SK-N-SH (cell line): Measurements from ENCODE around the gene OSBPL9. TPM values are rescaled to one million over a fixed set of nuclear protein-coding genes. Genes with fewer than 3 reads are reported as not detected.

ENCODE experiments used
- CTCF ChIA-PET: fragments of 300-600, 350-600 bp; formaldehyde crosslinking; extraction: SDS; loops from one replicate; lab custom pipeline; 2021; lab: Yijun Ruan, JAX
- POLR2A ChIA-PET: fragments of 350-600 bp; sonication (Branson Sonifier 250); formaldehyde crosslinking; extraction: SDS; loops from one replicate; lab custom pipeline; 2020; ENCODE audit warnings: antibody characterized with exemption, inconsistent platforms; lab: Yijun Ruan, JAX
- DNase-seq: peaks from one replicate; pipeline ENCODE4 v3.0.0; 2012
- H2AFZ ChIP-seq: fragments of 200-600 bp; sonication (generic); 2 replicates; pipeline ENCODE4 v1.8.1; 2016; ENCODE audit warnings: antibody characterized with exemption, mild to moderate bottlenecking, low read depth
- H3F3A ChIP-seq: fragments of 200-600 bp; sonication (generic); replicated peaks from 2 replicates; pipeline ENCODE3; 2016; ENCODE audit warnings: antibody characterized with exemption, mild to moderate bottlenecking; ENCODE audit not compliant: insufficient read depth
- H3K27ac ChIP-seq, 2 experiments: fragments of 200-500 bp in 1 of 2; fragments of 200-600 bp in 1 of 2; sonication (Bioruptor generic) in 1 of 2; sonication (generic), shearing (Covaris generic) in 1 of 2; 2 replicates each; pipeline versions ENCODE4 v1.5.1 to v1.6.1; 2014 to 2016; ENCODE audit warnings: low read depth in 2 of 2, inconsistent platforms in 1 of 2, low read length in 1 of 2, mild to moderate bottlenecking in 1 of 2, mixed read lengths in 1 of 2
- H3K27me3 ChIP-seq: fragments of 200-600 bp; sonication (generic), shearing (Covaris generic); 2 replicates; pipeline ENCODE4 v1.6.1; 2016; ENCODE audit warnings: mixed run types; ENCODE audit not compliant: insufficient read depth
- H3K36me3 ChIP-seq, 2 experiments: fragments of 200-500 bp in 1 of 2; fragments of 200-600 bp in 1 of 2; sonication (Bioruptor generic) in 1 of 2; sonication (generic) in 1 of 2; replicated peaks in 1 of 2; 2 replicates each; pipeline versions ENCODE3 to v1.5.1; 2014 to 2016; ENCODE audit warnings: low read length in 1 of 2, mild to moderate bottlenecking in 1 of 2; ENCODE audit not compliant: insufficient read depth in 2 of 2, control insufficient read depth in 1 of 2
- H3K4me1 ChIP-seq, 2 experiments: fragments of 200-500 bp in 1 of 2; fragments of 200-600 bp in 1 of 2; sonication (Bioruptor generic) in 1 of 2; sonication (generic), shearing (Covaris generic) in 1 of 2; 2 replicates each; pipeline versions ENCODE4 v1.5.1 to v1.6.1; 2014 to 2016; ENCODE audit warnings: low read depth in 1 of 2, low read length in 1 of 2, mixed run types in 1 of 2; ENCODE audit not compliant: insufficient read depth in 2 of 2, control insufficient read depth in 1 of 2
- H3K4me2 ChIP-seq: fragments of 200-600 bp; sonication (generic), shearing (Covaris generic); 2 replicates; pipeline ENCODE4 v1.6.1; 2017; ENCODE audit warnings: mixed run types
- H3K4me3 ChIP-seq, 2 experiments: fragments of 200-500 bp in 1 of 2; fragments of 200-600 bp in 1 of 2; sonication (Bioruptor generic) in 1 of 2; sonication (generic), shearing (Covaris generic) in 1 of 2; 2 replicates each; pipeline versions ENCODE4 v1.5.1 to v1.8.1; 2014 to 2016; ENCODE audit warnings: low read depth in 2 of 2, inconsistent platforms in 1 of 2, low read length in 1 of 2, mild to moderate bottlenecking in 1 of 2, mixed read lengths in 1 of 2, moderate library complexity in 1 of 2
- H3K79me2 ChIP-seq: fragments of 200-600 bp; sonication (generic); 2 replicates; pipeline ENCODE4 v1.8.1; 2017; ENCODE audit warnings: mild to moderate bottlenecking; ENCODE audit not compliant: insufficient read depth
- H3K9ac ChIP-seq: fragments of 200-600 bp; sonication (generic); 2 replicates; pipeline ENCODE4 v1.6.1; 2017; ENCODE audit warnings: mixed run types
- H3K9me2 ChIP-seq: fragments of 200-600 bp; sonication (generic); 2 replicates; pipeline ENCODE4 v1.6.1; 2017; ENCODE audit warnings: mixed run types
- H3K9me3 ChIP-seq: fragments of 200-600 bp; sonication (generic); 2 replicates; pipeline ENCODE4 v1.6.1; 2017; ENCODE audit warnings: mixed run types, mild to moderate bottlenecking, moderate library complexity
- H4K20me1 ChIP-seq: fragments of 200-600 bp; sonication (generic); 2 replicates; pipeline ENCODE4 v1.6.1; 2017; ENCODE audit warnings: mild to moderate bottlenecking, mixed run types; ENCODE audit not compliant: insufficient read depth
- CTCF ChIP-seq: fragments of 200-600 bp; sonication (generic); IDR thresholded peaks from 2 replicates; pipeline ENCODE4 v1.6.1; 2017; ENCODE audit warnings: antibody characterized with exemption, mild to moderate bottlenecking, moderate library complexity
- ELF1 ChIP-seq: IDR thresholded peaks from 2 replicates; pipeline ENCODE4 v1.4.0; 2012
- FOXJ3 ChIP-seq: sonication (generic); formaldehyde crosslinking; IDR thresholded peaks from 2 replicates; pipeline ENCODE4 v1.5.1; 2020; ENCODE audit warnings: mild to moderate bottlenecking, missing genetic modification reagents
- GATA2 ChIP-seq: sonication (generic); formaldehyde crosslinking; IDR thresholded peaks from 2 replicates; pipeline ENCODE4 v1.5.0; 2020; ENCODE audit warnings: mild to moderate bottlenecking, missing genetic modification reagents
- IRF3 ChIP-seq: fragments of 150-350 bp; IDR thresholded peaks from 2 replicates; pipeline ENCODE4 v1.6.1; 2016; ENCODE audit warnings: mild to moderate bottlenecking, low read depth, low read length
- JUND ChIP-seq: IDR thresholded peaks from 2 replicates; pipeline ENCODE4 v1.4.0; 2012
- NRF1 ChIP-seq: IDR thresholded peaks from 2 replicates; pipeline ENCODE4 v1.6.1; 2012; ENCODE audit warnings: low read depth, mild to moderate bottlenecking, low read length
- PBX3 ChIP-seq: IDR thresholded peaks from 2 replicates; pipeline ENCODE4; 2012
- POLR2AphosphoS5 ChIP-seq: IDR thresholded peaks from 2 replicates; pipeline ENCODE4 v1.6.1; 2012; ENCODE audit warnings: low read depth, low read length
- RCOR1 ChIP-seq: fragments of 150-350 bp; IDR thresholded peaks from 2 replicates; pipeline ENCODE4 v1.6.1; 2017; ENCODE audit warnings: antibody characterized with exemption, low read length
- RFX5 ChIP-seq: IDR thresholded peaks from 2 replicates; pipeline ENCODE4 v1.6.1; 2012; ENCODE audit warnings: mild to moderate bottlenecking, improper control_type of control experiment, low read length
- SIN3A ChIP-seq: IDR thresholded peaks from 2 replicates; pipeline ENCODE4 v1.6.1; 2012; ENCODE audit warnings: low read depth, mild to moderate bottlenecking, low read length, moderate library complexity, borderline replicate concordance
- SMC3 ChIP-seq: IDR thresholded peaks from 2 replicates; pipeline ENCODE4 v1.6.1; 2012; ENCODE audit warnings: low read depth, low read length, improper control_type of control experiment
- TCF12 ChIP-seq: IDR thresholded peaks from 2 replicates; pipeline ENCODE4 v1.4.0; 2012
- TEAD4 ChIP-seq: IDR thresholded peaks from 2 replicates; pipeline ENCODE4 v1.4.0; 2012; ENCODE audit warnings: mild to moderate bottlenecking, borderline replicate concordance; ENCODE audit not compliant: insufficient read depth
- USF1 ChIP-seq: IDR thresholded peaks from 2 replicates; pipeline ENCODE4 v1.4.0; 2012; ENCODE audit warnings: low read depth, borderline replicate concordance
- USF2 ChIP-seq: fragments of 150-350 bp; IDR thresholded peaks from 2 replicates; pipeline ENCODE4 v1.6.1; 2017; ENCODE audit warnings: antibody characterized with exemption, low read length, low read depth, borderline replicate concordance
- ZBTB33 ChIP-seq: IDR thresholded peaks from 2 replicates; pipeline ENCODE4 v1.4.0; 2012; ENCODE audit warnings: low read depth, borderline replicate concordance
- whole genome bisulfite sequencing: methylation state at CpG from one replicate; pipeline ENCODE4 v1.1.6; 2017; ENCODE audit warnings: low lambda C conversion rate; 5-methylcytosine and 5-hydroxymethylcytosine counted together
- polyA plus RNA-seq, 3 experiments: library from polyadenylated mRNA; depleted of rRNA; stranded (reverse); fragments of >200 nt; gene quantifications; 2 replicates each; pipeline ENCODE4 v1.2.3, GENCODE V29; 2012

OSBPL9 gene
- polyA plus RNA-seq, 1 of the 3 experiments (the other 2 are of a cell fraction), result 43.9 TPM

- H3K36me3 ChIP-seq, result no peaks in the 10 kb centered on the region
- H3K79me2 ChIP-seq, result peaks cover 5% of the 10 kb centered on the region
- DNase-seq, result no peak
- no peaks in the 10 kb centered on the region for H3K27me3 ChIP-seq
- peak; percentile 25; the same call in 1 of the 2 replicates for TF ChIP-seq PBX3
- TF ChIP-seq IRF3, result no peak
- no peak for TF ChIP-seq CTCF
- TF ChIP-seq RCOR1, result no peak
- TF ChIP-seq RFX5, result no peak
- POLR2A ChIA-PET, result no interaction called here
- no peak overlapping the region for H3K9ac ChIP-seq
- H3F3A ChIP-seq, result peaks cover 8% of the 10 kb centered on the region
- whole genome bisulfite sequencing, result 25% methylated on average over 2 of the region's 2 CpGs
- H3K9me2 ChIP-seq, result no peaks in the 10 kb centered on the region
- no peaks in the 10 kb centered on the region for H3K9me3 ChIP-seq
- no peaks in the 10 kb centered on the region for H4K20me1 ChIP-seq
- no peak overlapping the region for H3K27ac ChIP-seq
- H3K4me1 ChIP-seq, result peaks cover 0 to 2% of the 10 kb centered on the region in 2 experiments; a peak in 2 of 4 replicates
- no peak overlapping the region for H3K4me3 ChIP-seq
- CTCF ChIA-PET, result no interaction called here
- no peak overlapping the region for H2AFZ ChIP-seq
- no peak overlapping the region for H3K4me2 ChIP-seq
Observed at GRCh38 chr1:51612447-51612961, 4.4 kb upstream of the OSBPL9 start.

- H2AFZ ChIP-seq, result no peak overlapping the region
- 95% methylated on average over 7 of the region's 10 CpGs for WGBS
- DNase-seq, result no peak
- POLR2A ChIA-PET, result no interaction called here
- no peaks in the 10 kb centered on the region for H3K9me2 ChIP-seq
- CTCF ChIA-PET, result interaction anchor here (1.1 kb wide), 1 partner anchor 153 kb away, joined by 5 read pairs; no protein-coding TSS in a partner anchor
- peaks cover 4 to 11% of the 10 kb centered on the region in 2 experiments for H3K4me1 ChIP-seq
- H3K9me3 ChIP-seq, result no peaks in the 10 kb centered on the region
- peaks cover 38% of the 10 kb centered on the region for H3K79me2 ChIP-seq
- no peak overlapping the region for H3K9ac ChIP-seq
- no peaks in the 10 kb centered on the region for H3K36me3 ChIP-seq
- peaks cover 5% of the 10 kb centered on the region for H3F3A ChIP-seq
- H3K4me3 ChIP-seq, result no peak overlapping the region
- H3K27me3 ChIP-seq, result no peaks in the 10 kb centered on the region
- H3K27ac ChIP-seq, result no peak overlapping the region
- H3K4me2 ChIP-seq, result no peak overlapping the region
- H4K20me1 ChIP-seq, result no peaks in the 10 kb centered on the region
- no peak for TF ChIP-seq NRF1
- TF ChIP-seq ZBTB33, result no peak
- TF ChIP-seq FOXJ3 (CRISPR knock-in tag), result no peak
- TF ChIP-seq POLR2AphosphoS5, result no peak
- no peak for TF ChIP-seq SIN3A
- no peak for TF ChIP-seq SMC3
- no peak for TF ChIP-seq PBX3
- no peak for TF ChIP-seq TCF12
- TF ChIP-seq USF1, result no peak
- TF ChIP-seq TEAD4, result no peak
- TF ChIP-seq ELF1, result no peak
- no peak for TF ChIP-seq JUND
- no peak for TF ChIP-seq GATA2 (CRISPR knock-in tag)
- TF ChIP-seq USF2, result no peak
Observed at GRCh38 chr1:51615780-51616291, 1.1 kb upstream of the OSBPL9 start.
